Middle frontal gyrus (tissue), 1 donor: Measurements from ENCODE around the gene SLC38A1.

Source experiments
- DNase-seq: peaks from one replicate; pipeline ENCODE4 v3.0.0-alpha.2; 2015; ENCODE audit warnings: low spot score; ENCODE audit errors: extremely low spot score

The SLC38A1 gene

GRCh38 chr12:46234000-46234399 lies 34.8 kb downstream of the SLC38A1 start:
- DNase-seq: no peak

- DNase-seq: no peak
Measured at GRCh38 chr12:46233423-46233822, 35.4 kb downstream of the SLC38A1 start.

GRCh38 chr12:46230983-46231382 lies 37.9 kb downstream of the SLC38A1 start:
- no peak for DNase-seq

DNA sequence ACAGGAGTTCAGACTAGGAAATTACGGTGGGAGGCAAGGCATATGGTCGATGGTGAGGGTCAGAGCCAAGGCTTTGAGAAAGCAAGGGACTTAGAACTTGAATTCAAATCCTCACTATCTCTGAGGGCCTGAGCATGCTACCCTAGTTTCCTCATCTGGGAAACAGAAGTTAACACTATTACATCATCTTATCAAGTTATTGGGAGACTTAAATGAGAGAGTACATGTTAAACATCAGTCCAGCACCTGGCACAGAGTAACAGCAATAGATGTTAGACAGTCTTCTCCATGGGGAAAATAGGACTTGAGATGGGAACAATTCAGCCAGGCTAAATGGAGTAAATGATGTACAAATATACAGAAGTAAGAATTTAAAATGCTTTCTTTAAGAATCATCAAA lies 38.5 kb downstream of the SLC38A1 start:
- DNase-seq: no peak

GRCh38 chr12:46227616-46228015 lies 41.2 kb downstream of the SLC38A1 start:
- DNase-seq: no peak

GRCh38 chr12:46224386-46224785 lies 44.5 kb downstream of the SLC38A1 start:
- DNase-seq: no peak

DNA sequence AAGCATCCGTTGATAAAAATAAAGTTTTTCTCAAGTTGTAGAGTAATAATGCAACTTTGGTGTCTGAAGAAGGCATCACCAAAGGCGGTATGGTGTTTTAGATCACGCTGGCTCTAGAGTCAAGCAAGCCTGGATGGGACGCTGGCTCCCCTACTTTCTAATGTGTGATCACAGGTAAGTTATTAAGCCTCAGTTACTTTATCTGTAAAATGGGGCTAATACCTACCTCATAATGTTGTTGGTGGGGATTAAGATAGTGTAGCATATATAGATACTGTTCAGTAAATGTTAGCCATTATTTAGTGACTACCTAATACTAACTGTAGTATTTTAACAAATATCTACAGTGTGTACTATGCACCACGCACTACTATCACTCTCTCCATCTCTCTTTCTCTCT lies 45.8 kb downstream of the SLC38A1 start:
- DNase-seq: no peak

GRCh38 chr12:46222636-46223035 lies 46.2 kb downstream of the SLC38A1 start:
- DNase-seq: no peak

GRCh38 chr12:46221255-46222128 lies 47.4 kb downstream of the SLC38A1 start:
- no peak for DNase-seq

DNA sequence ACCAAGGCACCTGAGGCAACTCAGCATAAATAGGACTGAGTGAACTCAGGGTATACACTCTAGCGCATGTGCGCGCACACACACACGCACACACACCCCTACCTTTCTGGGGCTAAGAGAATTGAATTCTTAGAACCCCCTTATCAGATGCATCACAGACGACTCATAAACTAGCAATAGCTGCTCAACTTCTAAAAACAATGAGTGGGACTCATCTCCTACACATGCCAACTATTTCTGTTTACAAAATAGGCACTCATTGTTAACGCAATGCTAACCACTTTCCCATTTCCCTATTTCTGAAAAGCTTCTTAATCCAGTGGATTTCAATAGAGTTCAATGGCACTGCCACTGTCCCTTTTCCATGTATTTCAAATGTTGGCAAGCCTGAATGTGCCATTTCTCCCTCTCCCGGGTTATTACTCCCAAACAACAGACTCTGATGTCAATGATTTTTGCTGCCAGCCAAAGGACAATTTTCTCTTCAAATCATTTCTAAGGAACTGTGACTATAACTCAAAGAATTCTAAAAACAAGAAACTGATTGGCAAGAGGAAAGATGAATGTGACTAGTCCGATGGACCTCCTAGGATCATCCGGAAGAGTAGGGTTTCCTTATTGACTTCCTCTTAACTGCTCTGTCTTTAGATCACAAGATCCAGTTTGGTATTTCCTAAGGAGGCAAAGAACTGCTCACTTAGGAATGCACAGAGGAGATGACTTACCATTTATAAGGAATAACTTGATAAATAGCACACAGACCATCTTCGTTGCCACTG lies 48.8 kb downstream of the SLC38A1 start:
- DNase-seq: no peak

DNA sequence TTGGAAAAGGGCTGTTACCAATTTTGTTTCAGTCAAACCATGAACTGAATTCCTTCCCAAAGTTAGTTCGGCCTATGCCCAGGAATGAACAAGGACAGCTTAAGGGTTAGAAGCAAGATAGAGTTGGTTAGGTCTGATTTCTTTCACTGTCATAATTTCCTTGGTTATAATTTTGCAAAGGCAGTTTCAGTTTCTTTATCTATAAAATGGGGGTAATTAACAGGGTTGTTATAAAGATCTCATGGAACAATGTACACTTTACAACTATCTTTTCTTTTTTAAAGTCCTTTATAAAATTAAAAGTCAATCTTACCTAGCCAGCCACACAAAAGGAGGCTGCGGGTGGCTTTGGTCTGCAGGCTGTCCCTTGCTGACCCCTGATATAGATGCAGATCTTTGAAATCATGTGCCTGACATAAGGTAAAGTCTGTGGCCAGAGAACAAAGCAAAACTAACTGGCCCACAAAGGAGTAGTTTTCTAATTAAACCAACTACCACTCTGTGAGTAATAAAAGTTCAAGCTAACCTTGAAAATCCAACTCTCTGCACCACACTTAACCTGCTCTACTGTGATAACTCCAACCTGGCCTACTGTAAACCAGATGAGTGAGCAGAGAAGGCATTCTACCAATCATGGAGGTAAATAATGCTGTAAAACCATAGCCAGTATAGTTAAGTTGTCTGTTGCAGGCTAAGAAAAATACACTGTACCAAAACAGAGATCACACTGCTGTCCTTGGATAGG lies 49.5 kb downstream of the SLC38A1 start:
- no peak for DNase-seq

DNA sequence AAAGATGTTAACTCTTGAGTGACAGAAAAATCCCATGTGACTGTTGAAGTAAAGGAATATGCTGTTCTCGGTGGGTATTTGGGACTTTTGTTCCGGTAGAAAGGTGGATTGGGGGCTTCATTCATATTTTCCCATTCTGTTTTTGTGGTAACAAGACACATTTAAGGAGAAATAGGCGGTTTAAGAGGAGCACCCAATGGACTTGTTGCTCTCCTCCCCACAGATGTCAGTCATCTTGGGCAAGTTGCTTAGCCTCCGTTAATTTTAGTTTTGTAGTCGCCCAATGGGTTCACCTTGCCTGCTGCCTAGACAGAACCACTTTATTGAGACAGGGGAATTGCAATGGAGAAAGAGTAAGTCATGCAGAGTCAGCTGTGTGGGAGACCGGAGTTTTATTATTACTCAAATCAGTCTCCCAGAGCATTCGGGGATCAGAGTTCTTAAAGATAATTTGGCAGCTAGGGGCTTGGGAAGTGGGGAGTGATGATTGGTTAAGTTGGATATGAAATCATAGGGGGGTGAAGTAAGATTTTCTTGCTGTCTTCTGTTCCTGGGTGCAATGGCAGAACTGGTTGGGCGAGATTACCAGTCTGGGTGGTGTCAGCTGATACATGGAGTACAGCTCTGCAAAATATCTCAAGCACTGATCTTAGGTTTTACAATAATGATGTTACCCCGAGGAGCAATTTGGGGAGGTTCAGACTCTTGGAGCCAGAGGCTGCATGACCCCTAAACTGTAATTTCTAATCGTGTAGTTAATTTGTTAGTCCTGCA lies 50.3 kb downstream of the SLC38A1 start:
- DNase-seq: no peak

DNA sequence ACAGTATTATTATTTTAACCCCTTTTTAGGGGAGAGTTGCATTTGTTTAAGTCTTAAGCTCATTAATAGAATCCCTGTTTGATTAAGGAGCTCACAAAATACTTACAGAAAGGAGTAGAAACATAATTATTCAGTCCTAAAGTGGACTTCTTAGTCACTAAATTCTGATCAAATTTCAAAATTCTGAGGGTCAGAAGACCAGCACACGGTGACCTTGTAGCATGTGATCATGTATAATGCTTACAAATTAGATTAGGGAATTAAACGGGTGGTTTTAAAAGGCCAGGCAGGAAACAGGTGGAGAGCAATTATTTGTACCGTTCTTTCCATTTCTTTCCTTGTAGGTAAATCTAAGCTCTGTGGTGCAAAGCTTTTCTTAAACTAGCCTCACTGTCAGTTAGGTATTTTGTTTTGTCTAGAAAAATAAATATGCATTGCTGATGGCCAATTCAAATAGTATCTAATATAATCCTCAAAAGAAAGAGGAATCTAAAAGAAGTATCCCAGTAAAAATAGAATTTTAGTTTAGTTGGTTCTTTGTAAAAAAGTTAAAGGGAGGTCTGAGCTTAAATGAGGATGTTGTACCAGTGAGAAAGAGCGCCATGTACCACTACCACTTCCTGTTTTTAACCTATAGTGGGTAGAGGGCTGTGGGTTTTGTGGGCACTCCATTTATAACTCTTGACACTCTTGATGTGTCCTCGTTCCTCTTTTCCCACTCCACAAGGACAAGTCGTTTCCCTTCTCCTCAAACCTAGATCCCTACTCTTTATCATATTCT lies 51.1 kb downstream of the SLC38A1 start:
- no peak for DNase-seq

GRCh38 chr12:46214668-46215436 lies 54.0 kb downstream of the SLC38A1 start:
- DNase-seq: no peak

- no peak for DNase-seq
Measured at GRCh38 chr12:46212108-46212982, 56.5 kb downstream of the SLC38A1 start.

- no peak for DNase-seq
Measured at GRCh38 chr12:46210873-46211439, 57.9 kb downstream of the SLC38A1 start.

- DNase-seq: no peak
Measured at GRCh38 chr12:46209914-46210872, 58.6 kb downstream of the SLC38A1 start.
